Kidney epithelial cell (primary cell): Measurements from ENCODE around the gene IL4I1. TPM values are rescaled to one million over a fixed set of nuclear protein-coding genes. Genes with fewer than 3 reads are reported as not detected.

Experiments used
- DNase-seq: peaks from one replicate; pipeline ENCODE4 v3.0.0-alpha.2; 2010; ENCODE audit warnings: low read depth
- H3K27me3 ChIP-seq: 2 replicates; pipeline ENCODE4 v1.6.0; 2011; ENCODE audit warnings: low read length; ENCODE audit not compliant: control insufficient read depth, insufficient read depth
- H3K36me3 ChIP-seq: 2 replicates; pipeline ENCODE4 v1.5.1; 2011; ENCODE audit warnings: low read length; ENCODE audit not compliant: control insufficient read depth, insufficient read depth
- H3K4me3 ChIP-seq: 2 replicates; pipeline ENCODE4 v1.5.1; 2011; ENCODE audit warnings: low read depth, mild to moderate bottlenecking, control low read depth, low read length
- total RNA-seq: library from RNA; depleted of rRNA; stranded (reverse); fragments of >200 nt; gene quantifications from 2 replicates; pipeline ENCODE4 v1.2.3, GENCODE V29; 2015
- TF ChIP-seq, protein P1 (sequence below): IDR thresholded peaks from 2 replicates; pipeline ENCODE4 v1.5.1; 2011; ENCODE audit warnings: mild to moderate bottlenecking, moderate library complexity, low read length, control low read depth, inconsistent platforms; ENCODE audit not compliant: insufficient read depth, poor library complexity, severe bottlenecking

The IL4I1 gene
- total RNA-seq, 1 donor from 2014 or later, result 8.2 TPM

DNA sequence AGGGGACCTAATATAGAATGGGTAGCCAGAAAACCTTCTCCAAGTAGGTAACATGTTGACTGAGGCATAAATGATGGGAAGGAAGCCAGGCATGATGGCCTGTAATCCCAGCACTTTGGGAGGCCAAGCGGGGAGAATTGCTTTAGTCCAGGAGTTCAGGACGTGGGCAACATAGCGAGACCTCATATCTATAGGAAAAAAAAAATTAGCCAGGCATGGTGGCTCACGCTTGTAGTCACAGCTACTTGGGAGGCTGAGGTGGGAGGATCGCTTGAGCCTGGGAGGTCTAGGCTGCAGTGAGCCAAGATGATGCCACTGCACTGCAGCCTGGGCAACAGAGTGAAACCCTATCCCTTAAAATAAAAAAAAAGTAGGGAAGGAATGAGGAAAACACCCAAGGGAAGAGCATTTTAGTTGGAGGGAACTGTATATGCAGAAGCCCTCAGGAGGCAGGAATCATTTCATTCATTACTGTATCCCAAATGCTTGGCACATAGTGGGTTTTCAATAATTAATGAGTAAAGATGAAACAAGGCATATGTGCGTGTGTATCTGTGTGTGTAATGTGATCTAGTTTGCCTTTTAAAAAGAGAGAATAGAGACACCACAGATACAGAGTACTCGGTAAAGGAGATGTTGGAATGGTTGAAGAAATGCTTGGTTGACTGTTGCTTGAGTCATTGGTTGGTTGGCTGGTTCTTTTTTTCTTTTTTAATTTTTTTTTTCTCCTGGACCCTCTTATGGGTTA is 34.8 kb upstream of the IL4I1 start:
- no peak for DNase-seq
- Histone ChIP-seq H3K27me3 (no peaks in the 10 kb centered on the region), H3K36me3 (peaks cover 4% of the 10 kb centered on the region), H3K4me3 (no peak overlapping the region)
- TF ChIP-seq, protein P1, sequence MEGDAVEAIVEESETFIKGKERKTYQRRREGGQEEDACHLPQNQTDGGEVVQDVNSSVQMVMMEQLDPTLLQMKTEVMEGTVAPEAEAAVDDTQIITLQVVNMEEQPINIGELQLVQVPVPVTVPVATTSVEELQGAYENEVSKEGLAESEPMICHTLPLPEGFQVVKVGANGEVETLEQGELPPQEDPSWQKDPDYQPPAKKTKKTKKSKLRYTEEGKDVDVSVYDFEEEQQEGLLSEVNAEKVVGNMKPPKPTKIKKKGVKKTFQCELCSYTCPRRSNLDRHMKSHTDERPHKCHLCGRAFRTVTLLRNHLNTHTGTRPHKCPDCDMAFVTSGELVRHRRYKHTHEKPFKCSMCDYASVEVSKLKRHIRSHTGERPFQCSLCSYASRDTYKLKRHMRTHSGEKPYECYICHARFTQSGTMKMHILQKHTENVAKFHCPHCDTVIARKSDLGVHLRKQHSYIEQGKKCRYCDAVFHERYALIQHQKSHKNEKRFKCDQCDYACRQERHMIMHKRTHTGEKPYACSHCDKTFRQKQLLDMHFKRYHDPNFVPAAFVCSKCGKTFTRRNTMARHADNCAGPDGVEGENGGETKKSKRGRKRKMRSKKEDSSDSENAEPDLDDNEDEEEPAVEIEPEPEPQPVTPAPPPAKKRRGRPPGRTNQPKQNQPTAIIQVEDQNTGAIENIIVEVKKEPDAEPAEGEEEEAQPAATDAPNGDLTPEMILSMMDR, result no peak

GRCh38 chr19:49930483-49931011 is 33.9 kb upstream of the IL4I1 start:
- H3K4me3 ChIP-seq, result no peak overlapping the region
- DNase-seq, result no peak
- peaks cover 4% of the 10 kb centered on the region for H3K36me3 ChIP-seq
- H3K27me3 ChIP-seq, result no peaks in the 10 kb centered on the region
- TF ChIP-seq, protein P1, result no peak

DNA sequence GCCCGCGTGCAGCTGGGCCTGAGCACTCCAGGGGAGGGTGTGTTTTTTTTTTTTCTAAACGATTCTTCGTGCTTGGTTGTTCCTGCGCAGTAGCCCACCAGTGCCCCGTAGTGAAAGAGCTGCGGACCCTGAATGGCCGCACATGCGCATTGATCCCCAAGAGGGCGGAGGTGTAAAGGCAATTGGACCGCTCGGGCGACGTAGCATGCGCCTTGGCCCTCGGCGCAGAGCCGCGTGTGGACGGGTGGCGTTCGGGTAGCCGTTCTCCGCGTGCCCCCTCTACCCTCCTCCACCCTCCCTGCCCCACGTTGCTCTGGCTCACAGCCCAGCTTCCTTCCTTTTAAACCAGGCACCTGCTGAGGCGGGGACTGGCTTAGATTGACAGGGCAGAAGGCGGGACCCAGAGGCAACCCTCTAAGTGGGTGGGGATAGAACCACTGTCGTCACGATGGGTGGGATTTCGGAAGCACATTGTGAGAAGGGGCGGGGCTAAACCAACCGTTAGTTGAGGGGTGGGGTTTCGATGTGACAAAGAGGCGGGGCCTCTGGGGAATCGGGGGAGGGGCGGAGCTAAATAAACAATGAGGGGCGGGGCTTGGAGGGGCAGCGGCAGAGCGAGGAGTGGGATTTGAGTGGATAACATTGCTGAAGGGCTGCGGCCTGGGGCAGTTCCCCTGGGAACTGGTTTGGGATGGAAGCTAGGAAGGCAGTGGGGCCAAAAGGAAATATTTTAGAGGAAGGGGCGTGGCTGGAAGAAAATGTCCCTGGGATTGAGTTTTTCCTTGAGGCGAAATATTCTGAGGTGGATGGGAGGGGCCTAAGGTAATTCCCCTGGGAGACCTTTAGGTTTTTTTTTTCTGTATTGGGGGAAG is 33.2 kb upstream of the IL4I1 start:
- Histone ChIP-seq H3K4me3 (peak overlapping the region; percentile 66), H3K36me3 (peaks cover 4% of the 10 kb centered on the region), H3K27me3 (no peaks in the 10 kb centered on the region)
- DNase-seq, result peak; percentile 69
- TF ChIP-seq, protein P1, result no peak

- DNase-seq, result peak; percentile 16
- TF ChIP-seq, protein P1, result no peak
- Histone ChIP-seq H3K4me3 (peak within 1 kb of the TSS; percentile 66), H3K36me3 (peaks cover 4% of the 10 kb centered on the region), H3K27me3 (no peaks in the 10 kb centered on the region)
Measured at GRCh38 chr19:49929121-49929610, 32.5 kb upstream of the IL4I1 start, which contains the start of the genes ATF5 and NUP62. Gene ATF5 (plus strand): TSS chr19:49929205. CDS start chr19:49930851, 1,646 bp downstream. Gene NUP62 (minus strand): TSS chr19:49929504. CDS start chr19:49909807, 19,697 bp downstream.

DNA sequence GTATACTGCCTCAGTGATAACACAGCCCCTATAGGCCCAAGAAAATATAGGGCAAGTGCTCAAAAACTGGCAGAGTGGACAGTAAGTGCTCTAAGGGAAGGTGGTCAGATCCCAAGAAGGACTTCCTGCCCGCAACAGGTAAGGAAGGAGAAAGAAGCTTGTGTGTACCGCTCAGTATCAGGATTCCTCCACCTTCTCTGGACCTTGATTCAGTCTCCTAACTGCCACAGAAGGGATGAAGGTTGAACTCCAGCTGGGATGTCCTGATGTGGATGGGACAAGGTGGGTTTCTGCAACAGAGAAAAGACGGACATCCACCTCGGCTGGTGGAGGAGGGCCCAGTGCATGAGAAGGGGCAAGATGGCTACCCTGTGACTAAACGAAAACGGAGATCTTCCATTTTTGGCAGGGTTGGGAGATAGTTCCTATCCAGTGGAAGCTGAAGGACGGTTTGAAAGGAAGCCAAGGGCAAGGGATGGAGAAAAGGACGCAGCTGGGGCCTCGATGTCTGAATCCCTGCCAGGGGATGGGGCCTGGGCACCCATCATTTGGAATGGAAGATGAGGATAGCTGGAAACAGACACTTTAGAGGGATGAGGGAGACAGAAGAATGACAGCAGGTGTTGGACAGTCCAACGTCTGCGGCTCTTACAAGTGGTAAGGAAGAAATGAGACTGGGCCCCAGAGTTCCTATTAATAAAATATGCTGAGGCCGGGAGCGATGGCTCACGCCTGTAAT is 31.0 kb upstream of the IL4I1 start:
- DNase-seq, result no peak
- no peak overlapping the region for H3K4me3 ChIP-seq
- H3K27me3 ChIP-seq, result no peaks in the 10 kb centered on the region
- H3K36me3 ChIP-seq, result peaks cover 3% of the 10 kb centered on the region
- TF ChIP-seq, protein P1, result no peak
